Cardiac muscle cell (in vitro differentiated cells and primary cell): Measurements from ENCODE around the gene MAD1L1. TPM values are rescaled to one million over a fixed set of nuclear protein-coding genes. Genes with fewer than 3 reads are reported as not detected.

Source experiments
- DNase-seq, 2 donors: peaks; one replicate each; pipeline versions ENCODE4 v3.0.0 to v3.0.0-alpha.2; 2010 to 2017; ENCODE audit warnings: low read depth in 1 of 2, low spot score in 1 of 2
- H3K27ac ChIP-seq: fragments of 200-600 bp; sonication (generic); 2 replicates; pipeline ENCODE4 v1.5.1; 2016
- H3K27me3 ChIP-seq: fragments of 200-600 bp; sonication (generic); 2 replicates; pipeline ENCODE4 v1.6.0; 2016; ENCODE audit warnings: control low read depth
- H3K36me3 ChIP-seq: fragments of 200-600 bp; sonication (generic); 2 replicates; pipeline ENCODE4 v1.5.1; 2016; ENCODE audit warnings: control low read depth
- H3K4me1 ChIP-seq: fragments of 200-600 bp; sonication (generic); 2 replicates; pipeline ENCODE4 v1.8.1; 2017; ENCODE audit warnings: low read depth, mild to moderate bottlenecking, mixed run types
- H3K4me3 ChIP-seq: fragments of 200-600 bp; sonication (generic); 2 replicates; pipeline ENCODE4 v1.5.1; 2016; ENCODE audit warnings: mild to moderate bottlenecking
- H3K9me3 ChIP-seq: fragments of 200-600 bp; sonication (generic); 2 replicates; pipeline ENCODE4 v1.5.1; 2017; ENCODE audit warnings: low read depth, mild to moderate bottlenecking, control low read depth
- CTCF ChIP-seq: IDR thresholded peaks from 2 replicates; pipeline ENCODE4 v1.5.1; 2012; ENCODE audit warnings: low read depth, mild to moderate bottlenecking, low read length
- polyA plus RNA-seq: library from polyadenylated mRNA; unstranded; fragments of >200 nt; fragmentation: Nextera tagmentation; extraction: Ambion mirVana; gene quantifications from 2 replicates; pipeline ENCODE4 v1.2.1, GENCODE V29; 2016
- total RNA-seq: library from RNA; depleted of rRNA; stranded (reverse); fragments of >200 nt; gene quantifications from 2 replicates; pipeline ENCODE4 v1.2.3, GENCODE V29; 2016

MAD1L1 gene
- total and polyA plus RNA-seq, 2 experiments from 2014 or later = 38.3 to 56.2 TPM

GRCh38 chr7:2248984-2249694 lies 16.4 kb upstream of the MAD1L1 start:
- peak; percentile 19 for TF ChIP-seq CTCF
- no peak overlapping the region for H3K4me3 ChIP-seq
- no peaks in the 10 kb centered on the region for H3K9me3 ChIP-seq
- H3K27ac ChIP-seq = no peak overlapping the region
- H3K36me3 ChIP-seq = no peaks in the 10 kb centered on the region
- no peaks in the 10 kb centered on the region for H3K27me3 ChIP-seq
- peak in 1 of 2 donors; percentile 95 for DNase-seq
- no peaks in the 10 kb centered on the region for H3K4me1 ChIP-seq

- DNase-seq = peak; percentile 47 to 51
- H3K4me1 ChIP-seq = no peaks in the 10 kb centered on the region
- H3K27ac ChIP-seq = no peak overlapping the region
- no peak overlapping the region for H3K4me3 ChIP-seq
- no peaks in the 10 kb centered on the region for H3K9me3 ChIP-seq
- H3K36me3 ChIP-seq = no peaks in the 10 kb centered on the region
- TF ChIP-seq CTCF = peak; percentile 83
- H3K27me3 ChIP-seq = no peaks in the 10 kb centered on the region
These were observed 14.6 kb upstream of the MAD1L1 start for GRCh38 chr7:2247141-2247995.

GRCh38 chr7:2245883-2246675 lies 13.3 kb upstream of the MAD1L1 start:
- Histone ChIP-seq H3K4me3 (no peak overlapping the region), H3K27me3 (no peaks in the 10 kb centered on the region), H3K9me3 (no peaks in the 10 kb centered on the region), H3K27ac (no peak overlapping the region), H3K36me3 (no peaks in the 10 kb centered on the region), H3K4me1 (peaks cover 2% of the 10 kb centered on the region)
- no peak for TF ChIP-seq CTCF
- DNase-seq = peak in 1 of 2 donors; percentile 59

- H3K4me1 ChIP-seq = peaks cover 4% of the 10 kb centered on the region
- TF ChIP-seq CTCF = no peak
- no peak for DNase-seq
- no peaks in the 10 kb centered on the region for H3K36me3 ChIP-seq
- H3K9me3 ChIP-seq = no peaks in the 10 kb centered on the region
- H3K27ac ChIP-seq = no peak overlapping the region
- H3K4me3 ChIP-seq = no peak overlapping the region
- H3K27me3 ChIP-seq = no peaks in the 10 kb centered on the region
These were observed 11.8 kb upstream of the MAD1L1 start for GRCh38 chr7:2244404-2244995.

GRCh38 chr7:2243458-2243857 lies 10.7 kb upstream of the MAD1L1 start:
- no peak for TF ChIP-seq CTCF
- H3K4me3 ChIP-seq = no peak overlapping the region
- no peak for DNase-seq
- H3K4me1 ChIP-seq = peaks cover 4% of the 10 kb centered on the region
- H3K36me3 ChIP-seq = peaks cover 6% of the 10 kb centered on the region
- no peak overlapping the region for H3K27ac ChIP-seq
- no peaks in the 10 kb centered on the region for H3K9me3 ChIP-seq
- no peaks in the 10 kb centered on the region for H3K27me3 ChIP-seq
